B cell (primary cell): Measurements from ENCODE around the gene TMEM108. TPM values are rescaled to one million over a fixed set of nuclear protein-coding genes. Genes with fewer than 3 reads are reported as not detected.

ENCODE experiments used
- ATAC-seq: fragments of 200-7000 bp; cut with Tn5 transposase; one replicate; pipeline ENCODE4 v1.10.0; 2021; ENCODE audit warnings: low read depth, mild to moderate bottlenecking, moderate number of reproducible peaks, moderate library complexity
- CTCF ChIA-PET: fragments of 350-600 bp; sonication (Branson Sonifier 250); formaldehyde crosslinking; loops from one replicate; lab custom pipeline; 2021; ENCODE audit warnings: antibody characterized with exemption, inconsistent platforms; lab: Charles Lee
- POLR2A ChIA-PET: fragments of 350-600 bp; sonication (Branson Sonifier 250); formaldehyde crosslinking; loops from one replicate; lab custom pipeline; 2021; ENCODE audit warnings: antibody characterized with exemption; lab: Charles Lee
- DNase-seq: peaks from one replicate; pipeline ENCODE4 v3.0.0; 2013
- H2AFZ ChIP-seq: 2 replicates; pipeline ENCODE4 v1.6.1; 2012; ENCODE audit warnings: mild to moderate bottlenecking, low read depth, low read length; ENCODE audit not compliant: insufficient read depth, poor library complexity, severe bottlenecking
- H3K27ac ChIP-seq, 2 donors: 1 replicate in 1 of 2; 2 replicates in 1 of 2; pipeline ENCODE4 v1.5.1; 2012 to 2013; ENCODE audit warnings: low read length in 2 of 2, mild to moderate bottlenecking in 2 of 2, moderate library complexity in 1 of 2
- H3K27me3 ChIP-seq, 4 experiments: fragments of 200-600 bp in 1 of 4; sonication (generic) in 1 of 4; replicated peaks in 1 of 4; 1 replicate in 2 of 4; 2 replicates in 2 of 4; pipeline versions ENCODE4 v1.6.1 to v1.7.0; 2013 to 2016; ENCODE audit warnings: low read length in 3 of 4, mild to moderate bottlenecking in 2 of 4, mixed read lengths in 1 of 4, moderate library complexity in 1 of 4; ENCODE audit not compliant: insufficient read depth in 4 of 4, control insufficient read depth in 3 of 4; ENCODE audit errors: control extremely low read depth in 1 of 4
- H3K36me3 ChIP-seq, 2 experiments: replicated peaks in 1 of 2; 1 replicate in 1 of 2; 2 replicates in 1 of 2; pipeline versions ENCODE4 v1.6.1 to v1.7.1; 2013; ENCODE audit warnings: low read length in 1 of 2; ENCODE audit not compliant: insufficient read depth in 2 of 2, control insufficient read depth in 1 of 2; ENCODE audit errors: control extremely low read depth in 1 of 2, extremely low read depth in 1 of 2
- H3K4me1 ChIP-seq, 2 donors: fragments of 200-600 bp in 1 of 2; sonication (generic) in 1 of 2; 1 replicate in 1 of 2; 2 replicates in 1 of 2; pipeline versions ENCODE4 v1.5.1 to v1.6.1; 2013 to 2017; ENCODE audit warnings: low read length in 2 of 2; ENCODE audit not compliant: control insufficient read depth in 2 of 2, insufficient read depth in 2 of 2
- H3K4me2 ChIP-seq: replicated peaks from 2 replicates; pipeline ENCODE3; 2012; ENCODE audit warnings: mild to moderate bottlenecking, low read depth, low read length; ENCODE audit not compliant: poor library complexity, severe bottlenecking
- H3K4me3 ChIP-seq, 5 experiments: fragments of 200-600 bp in 1 of 5; sonication (generic) in 1 of 5; 1 replicate in 3 of 5; 2 replicates in 2 of 5; pipeline versions ENCODE4 v1.5.1 to v1.7.0; 2011 to 2016; ENCODE audit warnings: low read length in 4 of 5, mild to moderate bottlenecking in 4 of 5, low read depth in 2 of 5, control low read depth in 1 of 5, moderate library complexity in 1 of 5; ENCODE audit not compliant: insufficient read depth in 1 of 5; ENCODE audit errors: control extremely low read depth in 1 of 5, extremely low read depth in 1 of 5
- H3K79me2 ChIP-seq: fragments of 200-600 bp; sonication (generic); one replicate; pipeline ENCODE4 v1.6.0; 2016; ENCODE audit warnings: low read length; ENCODE audit not compliant: control insufficient read depth, insufficient read depth
- H3K9ac ChIP-seq: fragments of 200-600 bp; sonication (generic); 2 replicates; pipeline ENCODE4 v1.6.1; 2017; ENCODE audit warnings: mild to moderate bottlenecking, low read length, moderate library complexity
- H3K9me3 ChIP-seq, 3 donors: one replicate each; pipeline versions ENCODE4 v1.6.1 to v1.7.1; 2013; ENCODE audit warnings: low read length in 2 of 3; ENCODE audit not compliant: control insufficient read depth in 2 of 3, insufficient read depth in 1 of 3; ENCODE audit errors: control extremely low read depth in 1 of 3
- H4K20me1 ChIP-seq: 2 replicates; pipeline ENCODE4 v1.6.0; 2012; ENCODE audit warnings: mild to moderate bottlenecking, low read length; ENCODE audit not compliant: insufficient read depth, control insufficient read depth, poor library complexity, severe bottlenecking
- H3K27ac Mint-ChIP-seq: one replicate; pipeline ENCODE4 v1.8.0; 2021; ENCODE audit warnings: mixed read lengths
- H3K27me3 Mint-ChIP-seq: one replicate; pipeline ENCODE4 v1.8.0; 2021; ENCODE audit warnings: mixed read lengths
- H3K4me1 Mint-ChIP-seq: one replicate; pipeline ENCODE4 v1.8.0; 2021; ENCODE audit warnings: mixed read lengths
- H3K4me3 Mint-ChIP-seq: one replicate; pipeline ENCODE4 v1.8.0; 2021; ENCODE audit warnings: mixed read lengths
- H3K9me3 Mint-ChIP-seq: one replicate; pipeline ENCODE4 v1.8.0; 2022; ENCODE audit warnings: mixed read lengths; ENCODE audit not compliant: insufficient read depth
- EZH2 ChIP-seq: IDR thresholded peaks from 2 replicates; pipeline ENCODE4 v1.6.1; 2012; ENCODE audit warnings: borderline replicate concordance, low read depth, mild to moderate bottlenecking, moderate library complexity, low read length; ENCODE audit not compliant: insufficient read depth, poor library complexity, severe bottlenecking
- WGBS: methylation state at CpG from one replicate; pipeline ENCODE4 v1.1.5; 2013; ENCODE audit warnings: missing lambda C conversion rate; ENCODE audit not compliant: insufficient coverage; 5-methylcytosine and 5-hydroxymethylcytosine counted together
- intact Hi-C: fragments of 100-400 bp; cut with micrococcal nuclease; formaldehyde crosslinking; loops from one replicate; pipeline ENCODE4 v1.10.0; 2022
- polyA plus RNA-seq: library from polyadenylated mRNA; depleted of rRNA; stranded (reverse); fragments of >200 nt; gene quantifications from 2 replicates; pipeline ENCODE4 v1.2.3, GENCODE V29; 2012
- total RNA-seq, 2 donors: library from RNA; stranded (reverse); fragments of 120-200 nt in 1 of 2; gene quantifications; 1 replicate in 1 of 2; 2 replicates in 1 of 2; pipeline versions ENCODE4 v1.2.3 to v1.2.4, GENCODE V29; 2013 to 2022
- TF ChIP-seq, protein P1 (sequence below): fragments of 200-600 bp; IDR thresholded peaks from one replicate; pipeline ENCODE4 v1.8.0; 2022; ENCODE audit warnings: antibody characterized with exemption, mild to moderate bottlenecking

Gene TMEM108
- total and polyA plus RNA-seq, 2 donors (not counting 1 experiment from before 2014, with no cell fraction given) = not detected

DNA sequence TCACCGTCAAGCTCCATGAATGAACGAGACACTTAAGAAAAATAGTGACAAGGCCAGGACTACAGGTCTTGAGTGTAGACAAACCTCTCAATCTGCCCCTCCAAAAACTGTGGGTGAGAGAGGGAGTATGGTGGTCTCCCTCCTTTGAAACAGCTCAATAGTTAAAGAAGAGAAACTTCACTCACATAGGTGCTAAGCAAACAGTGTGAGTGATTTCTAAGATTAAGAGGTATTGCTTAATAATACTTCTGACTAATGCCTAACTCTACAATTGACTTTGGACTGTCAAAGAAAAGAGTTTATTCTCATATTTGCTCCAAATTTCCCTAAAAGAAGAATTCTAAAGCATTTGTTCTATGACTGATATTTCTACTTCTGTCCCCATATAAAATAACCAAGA lies 17.0 kb upstream of the TMEM108 start:
- ChIA-PET POLR2A (no interaction called here), CTCF (no interaction called here)
- no peak overlapping the region for H3K9ac ChIP-seq
- Mint-ChIP-seq H3K27ac (no peak overlapping the region), H3K27me3 (peaks cover 7% of the 10 kb centered on the region), H3K9me3 (no peaks in the 10 kb centered on the region), H3K4me3 (no peak overlapping the region), H3K4me1 (no peaks in the 10 kb centered on the region)
- no peak overlapping the region for H3K4me2 ChIP-seq
- H3K27me3 ChIP-seq = peaks cover 0 to 3% (median 0%) of the 10 kb centered on the region in 4 experiments
- DNase-seq (no peak), ATAC-seq (no peak)
- WGBS = no CpG with 5 or more reads among the region's 2 CpGs
- no peak overlapping the region for H3K4me3 ChIP-seq
- H3K79me2 ChIP-seq = no peaks in the 10 kb centered on the region
- no peak for TF ChIP-seq EZH2
- TF ChIP-seq, protein P1, sequence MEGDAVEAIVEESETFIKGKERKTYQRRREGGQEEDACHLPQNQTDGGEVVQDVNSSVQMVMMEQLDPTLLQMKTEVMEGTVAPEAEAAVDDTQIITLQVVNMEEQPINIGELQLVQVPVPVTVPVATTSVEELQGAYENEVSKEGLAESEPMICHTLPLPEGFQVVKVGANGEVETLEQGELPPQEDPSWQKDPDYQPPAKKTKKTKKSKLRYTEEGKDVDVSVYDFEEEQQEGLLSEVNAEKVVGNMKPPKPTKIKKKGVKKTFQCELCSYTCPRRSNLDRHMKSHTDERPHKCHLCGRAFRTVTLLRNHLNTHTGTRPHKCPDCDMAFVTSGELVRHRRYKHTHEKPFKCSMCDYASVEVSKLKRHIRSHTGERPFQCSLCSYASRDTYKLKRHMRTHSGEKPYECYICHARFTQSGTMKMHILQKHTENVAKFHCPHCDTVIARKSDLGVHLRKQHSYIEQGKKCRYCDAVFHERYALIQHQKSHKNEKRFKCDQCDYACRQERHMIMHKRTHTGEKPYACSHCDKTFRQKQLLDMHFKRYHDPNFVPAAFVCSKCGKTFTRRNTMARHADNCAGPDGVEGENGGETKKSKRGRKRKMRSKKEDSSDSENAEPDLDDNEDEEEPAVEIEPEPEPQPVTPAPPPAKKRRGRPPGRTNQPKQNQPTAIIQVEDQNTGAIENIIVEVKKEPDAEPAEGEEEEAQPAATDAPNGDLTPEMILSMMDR = no peak
- H3K4me1 ChIP-seq = no peaks in the 10 kb centered on the region
- H3K27ac ChIP-seq = no peak overlapping the region
- intact Hi-C loops = no loop called here
- no peak overlapping the region for H2AFZ ChIP-seq
- no peaks in the 10 kb centered on the region for H3K36me3 ChIP-seq
- no peaks in the 10 kb centered on the region for H3K9me3 ChIP-seq
- H4K20me1 ChIP-seq = no peaks in the 10 kb centered on the region

DNA sequence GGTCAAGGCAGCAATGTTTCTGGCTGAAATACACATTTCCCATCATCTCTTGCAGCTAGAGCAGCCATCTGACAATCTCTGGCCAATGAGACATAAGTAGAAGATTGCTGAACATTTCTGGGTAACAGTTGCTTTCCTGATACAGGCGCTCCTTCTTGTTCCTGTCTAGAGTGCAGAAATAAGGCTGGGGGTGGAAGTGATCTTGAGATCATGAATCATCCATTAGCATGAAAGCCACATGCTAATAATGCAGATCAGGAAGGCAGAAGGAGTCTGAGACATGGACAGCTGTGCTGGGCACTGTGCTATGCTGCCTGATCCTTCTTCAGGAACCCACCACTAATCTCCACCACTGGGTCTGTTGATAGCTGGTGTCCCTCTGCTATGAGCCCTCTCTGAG lies 14.8 kb upstream of the TMEM108 start:
- Histone ChIP-seq H3K36me3 (no peaks in the 10 kb centered on the region), H3K4me1 (no peaks in the 10 kb centered on the region), H3K79me2 (no peaks in the 10 kb centered on the region), H3K9me3 (no peaks in the 10 kb centered on the region), H3K27ac (no peak overlapping the region), H2AFZ (no peak overlapping the region), H3K4me2 (no peak overlapping the region), H3K9ac (no peak overlapping the region), H4K20me1 (no peaks in the 10 kb centered on the region), H3K27me3 (peaks cover 0 to 3% (median 0%) of the 10 kb centered on the region in 4 experiments), H3K4me3 (no peak overlapping the region)
- WGBS = no CpG with 5 or more reads among the region's 1 CpG
- H3K4me1 Mint-ChIP-seq = no peaks in the 10 kb centered on the region
- H3K4me3 Mint-ChIP-seq = no peak overlapping the region
- ChIA-PET CTCF (no interaction called here), POLR2A (no interaction called here)
- H3K27ac Mint-ChIP-seq = no peak overlapping the region
- no peaks in the 10 kb centered on the region for H3K9me3 Mint-ChIP-seq
- DNase-seq = no peak
- peaks cover 11% of the 10 kb centered on the region for H3K27me3 Mint-ChIP-seq
- TF ChIP-seq, protein P1 = no peak
- no peak for TF ChIP-seq EZH2
- no peak for ATAC-seq
- intact Hi-C loops = no loop called here
